ENCODE measurements around the gene CST4.
"Not testable (repeated sequence)": the region's sequence is repeated elsewhere in the genome, so short reads cannot be mapped to it uniquely, and the experiment has no call there.

CST4 gene

GRCh38 chr20:23688684-23689398 lies at the start of gene CST4:
TSS of gene CST4 (minus strand) at chr20:23689038. CDS start at chr20:23688969, 69 bp downstream.
- not testable (repeated sequence) for DNase-seq

- DNase-seq, result not testable (repeated sequence)
Measured at GRCh38 chr20:23735391-23735790, 46.6 kb upstream of the CST4 start.

- DNase-seq, result not testable (repeated sequence)
Measured at GRCh38 chr20:23734949-23735348, 46.1 kb upstream of the CST4 start.

DNA sequence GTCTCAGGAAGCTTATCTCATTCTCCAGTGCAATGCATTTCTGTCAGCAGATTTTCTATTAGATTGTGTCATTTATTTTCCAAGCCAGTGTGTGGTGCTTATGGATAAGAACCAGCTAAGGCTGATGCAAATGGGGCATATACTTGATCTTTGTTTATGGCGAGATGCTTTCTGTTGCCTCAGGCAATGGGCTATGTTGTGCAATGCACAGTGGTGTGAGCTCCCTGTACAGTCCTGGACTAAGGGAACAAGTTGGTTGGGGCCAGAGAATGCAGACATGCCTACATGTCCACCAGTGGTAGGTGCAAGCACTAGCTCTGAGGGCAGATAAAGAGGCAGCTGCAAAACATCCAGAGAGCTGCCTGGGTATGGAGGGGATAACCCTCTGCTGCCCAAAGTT lies 45.6 kb upstream of the CST4 start:
- not testable (repeated sequence) for DNase-seq

GRCh38 chr20:23727016-23727415 lies 38.2 kb upstream of the CST4 start:
- no peak for DNase-seq

- DNase-seq, result no peak
Measured at GRCh38 chr20:23725102-23725501, 36.3 kb upstream of the CST4 start.

GRCh38 chr20:23723659-23724307 lies 34.9 kb upstream of the CST4 start:
- not testable (repeated sequence) for DNase-seq

DNA sequence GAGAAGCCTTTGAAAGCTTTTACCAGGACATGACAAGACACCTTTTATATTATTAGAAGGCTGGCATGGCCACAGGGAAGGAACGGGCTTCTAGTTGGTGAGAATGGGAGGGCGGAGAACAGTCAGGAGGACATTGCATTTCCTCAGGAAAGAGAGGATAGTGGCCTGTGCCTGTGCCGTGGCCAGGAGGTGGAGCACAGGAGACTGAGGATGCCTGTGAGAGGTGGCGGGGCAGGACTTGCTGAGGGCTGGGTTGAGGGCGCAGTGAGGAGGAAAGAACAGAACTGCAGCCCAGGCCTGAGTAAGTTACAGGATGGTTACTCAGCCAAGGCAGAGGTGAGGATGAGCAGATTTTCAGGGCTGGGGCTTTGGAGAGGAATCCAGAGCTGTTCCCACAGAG lies 34.0 kb upstream of the CST4 start:
- not testable (repeated sequence) for DNase-seq

- DNase-seq, result no peak
Measured at GRCh38 chr20:23721962-23722361, 33.1 kb upstream of the CST4 start.

- not testable (repeated sequence) for DNase-seq
Measured at GRCh38 chr20:23719351-23719750, 30.5 kb upstream of the CST4 start.

- DNase-seq, result not testable (repeated sequence)
Measured at GRCh38 chr20:23711778-23712177, 22.9 kb upstream of the CST4 start.

DNA sequence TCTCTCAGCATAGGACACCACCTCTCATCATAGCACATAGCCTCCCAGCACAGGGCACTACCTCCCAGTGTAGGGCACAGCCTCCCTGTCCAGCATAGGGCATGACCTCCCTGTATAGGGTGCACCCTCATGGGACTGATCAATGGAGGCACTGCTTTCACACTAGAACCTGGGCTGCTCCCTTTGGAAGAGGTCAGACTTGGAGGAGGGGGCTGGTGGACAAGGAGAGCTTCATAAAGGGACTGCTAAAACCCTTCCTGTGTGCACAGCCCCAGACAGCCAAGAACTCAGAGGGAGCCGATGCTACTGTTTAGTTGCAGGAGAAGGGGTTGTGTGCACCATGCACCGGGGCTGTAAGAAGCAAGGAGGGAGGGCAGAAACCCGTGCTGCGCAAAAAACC lies 21.9 kb upstream of the CST4 start:
- DNase-seq, result no peak

- DNase-seq, result no peak
Measured at GRCh38 chr20:23705895-23706294, 17.1 kb upstream of the CST4 start.

DNA sequence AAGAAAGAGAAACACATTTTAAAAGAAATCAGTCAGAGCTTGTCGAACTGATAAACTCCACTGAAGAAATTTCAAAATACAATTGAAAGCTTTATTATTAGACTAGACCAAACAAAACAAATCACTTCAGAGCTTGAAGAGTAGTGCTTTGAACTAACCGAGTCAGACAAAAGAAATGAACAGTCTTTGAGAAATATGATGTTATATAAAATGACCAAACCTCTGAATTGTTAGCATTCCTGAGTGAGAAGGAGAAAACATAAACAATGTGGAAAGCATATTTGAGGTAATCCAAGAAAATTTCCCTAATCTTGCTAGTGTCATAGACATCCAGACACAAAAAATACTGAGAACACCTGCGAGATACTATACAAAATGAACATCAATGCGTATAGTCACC lies 13.2 kb upstream of the CST4 start:
- no peak for DNase-seq

- no peak for DNase-seq
Measured at GRCh38 chr20:23700931-23701330, 12.1 kb upstream of the CST4 start.

GRCh38 chr20:23697947-23698346 lies 9.1 kb upstream of the CST4 start:
- DNase-seq, result no peak

- DNase-seq, result not testable (repeated sequence)
Measured at GRCh38 chr20:23695068-23695395, 6.2 kb upstream of the CST4 start.

DNA sequence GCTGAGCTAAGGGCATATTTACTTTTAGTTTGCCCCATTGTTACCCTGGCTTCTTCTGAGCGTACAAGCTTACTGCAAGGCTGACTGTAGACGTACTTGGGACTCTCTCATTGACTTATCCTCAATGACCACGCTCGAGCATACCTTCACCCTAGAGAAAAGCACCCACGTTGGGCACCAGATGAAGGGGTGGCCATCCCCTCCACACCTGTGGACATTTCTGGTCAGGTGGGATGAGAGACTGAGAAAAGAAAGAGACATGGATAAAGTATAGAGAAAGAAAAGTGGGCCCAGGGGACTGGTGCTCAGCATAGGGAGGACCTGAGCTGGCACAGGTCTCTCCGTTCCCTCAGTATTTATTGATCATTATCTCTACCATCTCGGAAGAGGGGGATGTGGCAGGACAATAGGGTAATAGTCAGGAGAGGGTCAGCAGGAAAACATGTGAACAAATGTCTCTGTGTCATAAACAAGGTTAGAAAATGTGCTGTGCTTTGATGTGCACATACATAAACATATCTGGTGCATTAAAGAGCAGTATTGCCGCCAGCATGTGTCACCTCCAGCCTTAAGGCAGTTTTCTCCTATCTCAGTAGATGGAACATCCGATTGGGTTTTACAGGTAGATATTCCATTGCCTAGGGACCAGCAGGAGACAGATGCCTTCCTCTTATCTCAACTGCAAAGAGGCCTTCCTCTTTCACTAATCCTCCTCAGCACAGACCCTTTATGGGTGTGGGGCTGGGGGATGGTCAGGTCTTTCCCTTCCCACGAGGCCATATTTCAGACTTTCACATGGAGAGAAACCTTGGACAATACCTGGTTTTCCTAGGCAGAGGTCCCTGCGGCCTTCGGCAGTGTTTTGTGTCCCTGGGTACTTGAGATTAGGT lies 5.6 kb upstream of the CST4 start:
- not testable (repeated sequence) for DNase-seq

DNA sequence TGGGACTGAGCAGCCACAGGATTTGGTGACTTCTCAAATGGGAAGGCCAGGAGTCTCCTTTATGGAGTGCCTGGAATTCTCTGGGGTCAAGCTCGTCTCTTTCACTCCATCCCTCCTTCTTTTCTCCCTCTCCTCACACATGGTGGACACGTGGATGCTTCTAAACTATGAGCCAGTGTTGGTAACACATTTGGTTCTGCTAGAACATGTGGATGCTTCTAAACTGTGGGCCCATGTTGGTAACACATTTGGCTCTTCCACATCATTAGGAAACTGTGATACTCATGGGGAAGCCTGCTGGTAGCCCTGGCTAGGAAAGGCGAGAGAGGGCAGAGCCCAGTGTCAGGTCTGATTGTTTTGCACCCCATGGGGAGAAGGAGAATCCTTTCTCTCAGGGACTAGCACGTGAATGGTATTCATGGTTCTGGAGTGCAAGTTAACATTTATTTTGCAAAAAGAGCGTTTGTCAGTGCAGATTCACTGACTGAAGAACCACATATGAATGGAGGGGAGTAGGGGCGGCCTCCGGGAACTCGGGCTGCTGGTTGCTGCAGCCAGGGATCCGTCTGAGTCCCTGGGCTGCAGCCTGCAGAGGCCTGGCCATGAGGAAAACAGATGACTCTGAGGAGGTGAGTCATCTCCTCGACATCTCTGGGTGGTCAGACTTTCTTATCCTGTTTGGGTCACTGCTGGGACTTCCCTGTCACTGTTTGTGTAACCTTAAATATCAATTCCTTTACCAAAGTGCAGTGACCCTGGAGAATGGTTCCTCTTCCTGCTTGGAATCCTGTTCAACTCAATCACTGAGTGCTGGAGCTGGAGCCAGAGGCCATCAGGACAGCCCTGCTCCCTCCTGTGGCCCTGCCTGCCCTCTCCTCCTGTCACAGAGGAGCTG lies 4.1 kb upstream of the CST4 start:
- not testable (repeated sequence) for DNase-seq

GRCh38 chr20:23691675-23692074 lies 2.8 kb upstream of the CST4 start:
- DNase-seq, result no peak

- DNase-seq, result no peak
Measured at GRCh38 chr20:23690581-23690980, 1.7 kb upstream of the CST4 start.

- DNase-seq, result no peak
Measured at GRCh38 chr20:23689399-23689690, 507 bp upstream of the CST4 start.

- DNase-seq, result no peak
Measured at GRCh38 chr20:23687986-23688385, 852 bp downstream of the CST4 start.

All from NCI-H774 (cell line).